GM18502 (cell line): ENCODE data around the gene ACOT8.
"Not testable (repeated sequence)": the region's sequence is repeated elsewhere in the genome, so short reads cannot be mapped to it uniquely, and the experiment has no call there.

Source experiments
- ATAC-seq: cut with Tn5 transposase; IDR thresholded peaks from one replicate; pipeline ENCODE4 v1.9.1; 2021; ENCODE audit warnings: mild to moderate bottlenecking; ENCODE audit not compliant: unreplicated experiment, poor library complexity

The ACOT8 gene

GRCh38 chr20:45798935-45799642 lies 58.1 kb downstream of the ACOT8 start:
- no peak for ATAC-seq

DNA sequence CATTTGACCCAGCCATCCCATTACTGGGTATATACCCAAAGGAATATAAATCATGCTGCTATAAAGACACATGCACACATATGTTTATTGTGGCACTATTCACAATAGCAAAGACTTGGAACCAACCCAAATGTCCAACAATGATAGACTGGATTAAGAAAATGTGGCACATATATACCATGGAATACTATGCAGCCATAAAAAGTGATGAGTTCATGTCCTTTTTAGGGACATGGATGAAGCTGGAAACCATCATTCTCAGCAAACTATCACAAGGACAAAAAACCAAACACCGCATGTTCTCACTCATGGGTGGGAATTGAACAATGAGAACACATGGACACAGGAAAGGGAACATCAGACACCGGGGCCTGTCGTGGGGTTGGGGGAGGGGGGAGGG lies 59.2 kb downstream of the ACOT8 start:
- not testable (repeated sequence) for ATAC-seq

DNA sequence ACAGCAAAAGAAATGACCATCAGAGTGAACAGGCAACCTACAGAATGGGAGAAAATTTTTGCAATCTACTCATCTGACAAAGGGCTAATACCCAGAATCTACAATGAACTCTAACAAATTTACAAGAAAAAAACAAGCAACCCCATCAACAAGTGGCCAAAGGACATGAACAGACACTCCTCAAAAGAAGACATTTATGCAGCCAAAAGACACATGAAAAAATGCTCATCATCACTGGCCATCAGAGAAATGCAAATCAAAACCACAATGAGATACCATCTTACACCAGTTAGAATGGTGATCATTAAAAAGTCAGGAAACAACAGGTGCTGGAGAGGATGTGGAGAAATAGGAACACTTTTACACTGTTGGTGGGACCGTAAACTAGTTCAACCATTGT lies 59.7 kb downstream of the ACOT8 start:
- ATAC-seq, result not testable (repeated sequence)

GRCh38 chr20:45796337-45797065 lies 60.7 kb downstream of the ACOT8 start:
- no peak for ATAC-seq

- peak; percentile 36 for ATAC-seq
These were observed 64.7 kb downstream of the ACOT8 start for GRCh38 chr20:45792317-45793118.
